Kidney glomerular epithelial cell (primary cell): ENCODE measurements around the gene TBPL2.
"Not testable (repeated sequence)": the region's sequence is repeated elsewhere in the genome, so short reads cannot be mapped to it uniquely, and the experiment has no call there.

ENCODE experiments used
- DNase-seq: peaks from one replicate; lab custom pipeline; 2025; lab: John Stamatoyannopoulos, UW

Gene TBPL2

GRCh38 chr14:55441286-55441685 is 870 bp upstream of the TBPL2 start:
- DNase-seq: peak; percentile 7

GRCh38 chr14:55438066-55438683 is 2.2 kb downstream of the TBPL2 start:
- DNase-seq: peak; percentile 62

- no peak for DNase-seq
These were observed 3.5 kb downstream of the TBPL2 start for GRCh38 chr14:55436931-55437330.

- DNase-seq: no peak
These were observed 3.9 kb downstream of the TBPL2 start for GRCh38 chr14:55436519-55436918.

GRCh38 chr14:55434805-55435174 is 5.6 kb downstream of the TBPL2 start:
- DNase-seq: no peak

GRCh38 chr14:55433880-55434804 is 6.3 kb downstream of the TBPL2 start:
- no peak for DNase-seq

GRCh38 chr14:55432628-55433027 is 7.8 kb downstream of the TBPL2 start:
- DNase-seq: no peak

GRCh38 chr14:55430024-55430690 is 10.3 kb downstream of the TBPL2 start:
- peak; percentile 63 for DNase-seq

GRCh38 chr14:55427439-55427838 is 13.0 kb downstream of the TBPL2 start:
- DNase-seq: no peak

GRCh38 chr14:55426891-55427290 is 13.5 kb downstream of the TBPL2 start:
- no peak for DNase-seq

- no peak for DNase-seq
These were observed 15.3 kb downstream of the TBPL2 start for GRCh38 chr14:55425091-55425490.

GRCh38 chr14:55423969-55424368 is 16.4 kb downstream of the TBPL2 start:
- DNase-seq: no peak

GRCh38 chr14:55422338-55422737 is 18.1 kb downstream of the TBPL2 start:
- not testable (repeated sequence) for DNase-seq

GRCh38 chr14:55419663-55420062 is 20.8 kb downstream of the TBPL2 start:
- DNase-seq: no peak

GRCh38 chr14:55418411-55418810 is 22.0 kb downstream of the TBPL2 start:
- DNase-seq: no peak

- no peak for DNase-seq
These were observed 22.5 kb downstream of the TBPL2 start for GRCh38 chr14:55417955-55418354.

GRCh38 chr14:55416866-55417265 is 23.6 kb downstream of the TBPL2 start:
- no peak for DNase-seq

GRCh38 chr14:55414551-55414950 is 25.9 kb downstream of the TBPL2 start:
- DNase-seq: no peak

- DNase-seq: peak; percentile 2
These were observed 27.7 kb downstream of the TBPL2 start for GRCh38 chr14:55412676-55413075.

GRCh38 chr14:55411426-55412389 is 28.7 kb downstream of the TBPL2 start, which contains the start of gene ATG14:
Gene ATG14 (minus strand): TSS chr14:55411830. CDS start chr14:55411822, 8 bp downstream.
- peak; percentile 75 for DNase-seq

GRCh38 chr14:55410876-55411275 is 29.5 kb downstream of the TBPL2 start:
- no peak for DNase-seq
